CD4-positive, alpha-beta T cell treated with Interleukin-15 for 4 hours (primary cell): Measurements from ENCODE around the gene RECQL5.
A peak's percentile ranks its signal among the peaks of the same experiment; 100 is the strongest.

ENCODE experiments used
- DNase-seq: peaks from one replicate; pipeline ENCODE4 v3.0.0-alpha.2; 2020; ENCODE audit warnings: low spot score

The RECQL5 gene

DNA sequence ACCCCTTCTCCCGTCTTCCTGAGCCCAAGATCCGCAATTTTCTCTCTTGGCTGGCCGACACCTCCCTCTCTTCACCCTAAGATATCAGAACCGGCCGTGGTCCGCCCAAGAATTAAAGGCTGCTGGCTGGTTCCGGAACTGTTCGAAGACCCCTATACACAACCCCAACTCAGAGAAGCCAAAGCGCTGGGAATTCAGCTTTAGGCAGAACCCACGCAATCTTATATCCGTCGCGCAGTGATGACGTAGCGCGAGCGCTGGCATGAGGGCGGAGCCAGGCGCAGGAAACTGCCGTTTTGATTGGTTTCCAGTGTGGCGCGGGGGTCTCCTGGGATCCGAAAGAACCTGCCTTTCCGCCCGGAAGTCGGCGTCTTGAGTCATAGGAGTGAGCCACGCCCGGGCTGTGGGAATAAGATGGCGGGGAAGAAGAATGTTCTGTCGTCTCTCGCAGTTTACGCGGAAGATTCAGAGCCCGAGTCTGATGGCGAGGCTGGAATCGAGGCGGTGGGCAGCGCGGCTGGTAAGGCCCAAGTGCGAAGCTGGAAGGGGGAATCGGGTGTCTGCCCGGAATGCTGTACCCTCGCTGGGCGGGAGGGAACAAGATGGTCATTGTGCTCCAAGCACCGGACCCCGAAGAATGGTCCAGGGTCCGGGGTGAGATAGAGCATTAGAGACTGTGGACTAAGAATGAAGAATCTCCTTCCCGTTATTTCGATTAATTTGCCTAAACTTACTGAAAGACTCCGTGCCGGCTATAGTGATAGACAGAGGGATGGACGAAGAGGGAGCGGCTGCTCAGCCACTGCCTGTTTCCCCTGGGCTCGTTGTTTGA, at the start of gene RECQL5, which contains the start of gene SAP30BP:
RECQL5 (minus strand) TSS at position 196 of the 832 bp plus-strand sequence. CDS start 597 bp downstream, outside the sequence.
SAP30BP (plus strand) TSS at position 380 of the 832 bp plus-strand sequence; CDS start at position 415, 35 bp downstream.
- peak; percentile 97 for DNase-seq

DNA sequence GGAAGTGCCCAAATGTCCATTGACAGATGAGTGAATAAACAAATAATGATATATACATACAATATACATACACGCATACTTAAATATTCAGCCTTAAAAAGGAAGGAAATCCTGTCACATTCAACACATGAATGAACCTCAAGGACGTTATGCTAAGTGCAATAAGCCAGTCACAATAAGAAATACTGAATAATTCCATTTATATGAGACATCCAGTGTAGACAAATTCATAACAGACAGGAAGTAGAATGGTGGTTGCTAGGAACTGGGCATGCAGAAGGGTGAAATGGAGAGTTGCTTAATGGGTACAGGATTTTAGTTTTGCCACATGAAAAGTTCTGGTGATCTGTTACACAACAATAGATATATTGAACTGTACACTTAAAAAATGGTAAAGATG, 45.5 kb upstream of the RECQL5 start:
- no peak for DNase-seq

DNA sequence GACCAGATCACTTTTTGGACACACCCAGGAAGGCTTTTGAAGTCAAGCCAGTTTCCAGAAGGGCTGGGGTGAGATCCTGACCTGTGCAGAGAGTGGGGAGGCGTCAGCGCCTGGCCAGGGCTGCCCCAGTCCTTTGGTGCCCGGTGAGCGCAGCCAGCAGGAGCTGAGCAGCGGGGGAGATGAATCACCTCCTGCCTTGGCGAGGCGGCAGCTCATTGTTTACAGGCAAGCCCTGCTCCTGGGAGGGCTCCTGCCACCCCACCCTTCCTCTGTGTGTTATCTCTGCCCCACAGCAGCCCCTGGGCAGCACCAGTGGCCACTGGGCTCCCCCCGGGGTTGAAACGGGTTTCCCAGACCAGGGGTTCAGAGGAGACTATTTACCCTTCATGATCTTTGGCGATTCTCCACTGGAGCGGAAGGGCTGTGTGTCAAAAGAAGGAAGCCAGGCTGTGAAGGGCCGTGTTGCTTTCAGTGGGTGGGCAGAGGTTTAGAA, 40.2 kb upstream of the RECQL5 start:
- DNase-seq: no peak

DNA sequence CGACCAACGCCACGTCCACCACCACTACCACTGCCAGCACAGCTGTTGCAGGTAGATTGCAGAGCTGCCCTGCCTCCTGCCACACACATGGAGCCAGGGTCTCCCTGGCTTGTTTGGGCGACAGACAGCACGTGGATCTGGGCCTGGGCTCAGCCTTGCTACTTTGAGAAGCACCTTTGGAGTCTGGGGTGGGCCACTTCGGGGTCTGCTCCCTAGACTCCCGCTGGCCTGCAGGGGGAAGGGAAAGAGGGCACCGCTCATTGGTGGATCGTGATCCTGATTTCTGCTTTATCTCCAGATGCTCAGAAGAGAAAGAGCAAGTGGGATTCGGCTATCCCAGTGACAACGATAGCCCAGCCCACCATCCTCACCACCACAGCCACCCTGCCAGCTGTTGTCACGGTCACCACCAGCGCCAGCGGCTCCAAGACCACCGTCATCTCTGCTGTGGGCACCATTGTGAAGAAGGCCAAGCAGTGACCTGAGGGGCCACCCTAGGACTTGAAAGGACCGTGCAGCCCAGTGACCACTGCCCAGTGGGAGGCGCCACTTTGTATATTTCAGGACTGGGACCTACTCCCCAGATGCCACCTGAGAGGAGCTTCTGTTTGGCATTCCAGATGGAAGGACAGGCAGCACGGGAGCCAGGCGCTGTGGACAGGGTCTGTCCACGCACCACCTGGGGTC, 39.2 kb upstream of the RECQL5 start:
- DNase-seq: no peak

DNA sequence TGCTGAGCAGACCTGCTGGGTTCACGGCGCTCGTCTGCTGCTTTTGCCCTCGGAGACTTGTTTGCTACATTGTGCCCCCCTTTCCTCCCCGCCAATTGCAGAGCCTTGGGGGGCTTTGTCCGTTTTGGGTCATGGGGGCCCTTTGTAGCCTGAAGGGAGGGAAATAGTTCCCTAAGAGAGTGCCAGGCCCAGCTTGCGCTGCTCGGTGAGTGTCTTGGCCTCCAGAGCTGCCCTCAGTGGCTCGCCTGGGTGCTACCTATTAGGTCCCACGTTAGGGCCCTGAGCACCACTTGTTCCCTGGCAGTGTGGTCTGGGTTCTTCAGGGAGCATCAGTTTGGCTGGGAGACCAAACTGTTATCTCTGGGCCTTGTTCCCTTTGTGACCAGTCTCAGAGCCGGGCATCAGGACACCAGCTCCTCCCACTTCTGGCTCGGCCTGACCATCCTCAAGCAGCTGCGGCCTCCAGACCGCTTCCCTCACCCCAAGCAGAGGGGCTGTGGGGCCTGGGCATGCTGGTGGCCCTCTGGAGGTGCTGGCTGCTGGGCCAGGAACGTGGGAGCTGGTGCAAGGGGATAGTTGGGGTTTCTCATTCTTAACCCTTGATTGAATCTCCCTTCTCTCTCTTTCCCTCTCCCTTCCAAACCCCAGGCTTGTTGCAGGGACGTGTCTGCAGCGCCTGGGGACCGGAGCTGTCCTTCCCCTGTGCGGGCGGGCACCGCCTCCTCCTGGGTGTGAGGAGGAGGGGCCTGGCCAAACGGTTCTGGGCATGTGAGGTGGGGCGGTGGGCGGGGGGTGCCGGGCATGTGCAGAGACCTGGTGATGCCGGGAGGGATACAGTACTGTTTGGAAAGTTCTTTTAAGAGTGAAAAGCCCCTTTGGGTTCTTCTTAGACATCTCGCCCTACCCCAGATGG, 38.3 kb upstream of the RECQL5 start:
- no peak for DNase-seq

DNA sequence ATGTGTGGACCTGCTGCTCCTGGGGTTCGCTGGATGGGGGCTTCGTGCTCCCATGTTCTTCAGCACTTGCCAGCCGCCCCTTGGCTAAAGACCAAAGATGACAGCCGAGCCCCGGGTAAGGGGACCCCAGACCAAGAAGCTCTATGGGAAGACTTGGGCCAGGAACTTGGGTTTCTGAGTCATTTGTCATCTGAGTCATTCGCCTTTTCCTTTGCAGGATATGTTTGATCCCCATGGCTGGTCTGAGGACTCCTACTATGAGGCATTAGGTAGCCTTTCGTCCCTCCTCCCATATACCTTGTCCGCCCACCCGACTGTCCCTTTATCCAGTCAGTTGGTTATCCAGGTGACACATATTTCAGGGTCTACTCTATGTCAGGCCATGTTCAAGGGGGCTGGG, 36.6 kb upstream of the RECQL5 start:
- DNase-seq: no peak

DNA sequence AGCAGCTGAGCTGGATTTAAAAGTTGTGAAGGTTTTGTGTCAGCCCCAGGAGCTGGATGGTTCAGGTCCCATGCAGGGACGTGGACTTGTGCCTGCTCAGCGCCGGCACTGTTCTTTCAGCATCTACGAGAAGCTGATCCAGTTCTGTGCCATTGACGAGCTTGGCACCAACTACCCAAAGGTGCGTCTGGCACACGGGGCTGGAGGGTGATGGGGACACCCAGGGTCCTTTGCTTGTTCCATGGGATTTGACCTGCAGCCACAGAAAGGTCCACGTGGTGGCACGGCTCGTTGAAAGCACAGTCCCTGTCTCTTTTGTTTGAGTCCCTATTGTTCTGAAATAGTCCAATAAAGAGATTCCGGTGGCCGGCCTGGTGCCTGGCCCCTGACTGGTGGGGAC, 36.2 kb upstream of the RECQL5 start:
- DNase-seq: no peak

DNA sequence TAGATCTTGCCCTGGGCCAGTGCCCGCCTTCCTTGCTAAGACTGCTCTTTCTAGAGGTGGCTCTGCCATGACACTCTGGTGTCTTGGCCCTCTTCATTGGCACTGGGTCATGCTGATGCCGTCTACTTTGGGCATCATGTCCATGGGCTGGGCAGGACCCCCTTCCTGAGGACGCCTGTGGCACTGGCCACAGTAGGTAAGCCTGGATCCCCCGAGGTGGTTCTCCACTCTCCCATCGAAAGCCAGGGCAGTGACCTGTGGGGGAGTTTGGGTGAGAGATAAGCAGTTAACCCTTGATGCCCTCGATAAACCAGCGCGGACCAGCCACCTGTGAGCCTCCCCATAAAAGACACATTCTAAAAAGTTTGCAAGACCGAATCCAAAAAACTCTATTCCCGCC, 34.3 kb upstream of the RECQL5 start:
- no peak for DNase-seq

DNA sequence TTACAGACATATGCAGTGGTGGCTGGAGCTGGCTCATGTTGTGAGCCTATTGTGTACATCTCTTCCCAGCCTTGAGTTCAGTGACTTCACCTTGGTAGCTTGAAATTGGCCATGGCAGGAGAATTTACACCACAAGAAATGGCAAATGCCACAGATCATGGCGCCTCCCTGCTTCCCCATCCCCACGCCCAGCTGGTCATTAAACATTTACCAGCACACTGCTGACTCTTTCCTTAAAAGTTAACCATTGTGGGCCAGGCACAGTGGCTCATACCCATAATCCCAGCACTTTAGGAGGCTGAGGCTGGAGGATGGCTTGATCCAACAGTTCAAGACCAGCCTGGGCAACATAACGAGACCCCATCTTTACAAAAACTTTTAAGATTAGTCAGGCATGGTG, 31.7 kb upstream of the RECQL5 start:
- no peak for DNase-seq

DNA sequence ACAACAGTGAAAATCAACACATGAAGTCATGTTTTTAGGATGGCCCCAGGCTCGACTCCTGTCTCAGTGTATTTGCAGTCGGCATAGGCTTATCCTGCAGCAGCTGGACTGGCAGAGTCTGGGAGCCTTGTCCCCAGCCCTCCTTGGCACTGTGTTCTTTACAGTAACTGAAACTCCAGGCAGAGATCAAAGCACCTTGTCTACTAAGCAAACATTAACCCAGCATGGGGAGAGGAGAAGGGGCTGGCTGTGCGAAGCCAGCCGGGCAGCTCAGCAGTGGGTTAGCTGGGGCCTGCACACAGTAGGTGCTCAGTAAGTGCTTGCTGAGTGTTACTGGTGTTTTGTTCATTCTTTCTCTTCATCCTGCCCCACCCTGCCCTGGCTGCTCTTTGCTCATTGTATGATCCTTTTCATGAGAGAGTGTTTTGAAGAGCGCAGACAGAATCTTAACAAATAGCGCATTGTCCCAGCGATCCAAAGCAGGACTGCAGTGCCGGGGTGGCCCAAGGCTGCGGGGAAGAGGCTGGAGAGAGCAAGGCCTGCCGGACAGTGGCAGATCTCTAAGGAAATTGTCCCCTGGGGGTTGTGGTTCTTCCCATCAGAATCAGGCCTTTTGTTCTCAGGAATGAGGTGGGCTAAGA, 30.8 kb upstream of the RECQL5 start:
- DNase-seq: no peak

DNA sequence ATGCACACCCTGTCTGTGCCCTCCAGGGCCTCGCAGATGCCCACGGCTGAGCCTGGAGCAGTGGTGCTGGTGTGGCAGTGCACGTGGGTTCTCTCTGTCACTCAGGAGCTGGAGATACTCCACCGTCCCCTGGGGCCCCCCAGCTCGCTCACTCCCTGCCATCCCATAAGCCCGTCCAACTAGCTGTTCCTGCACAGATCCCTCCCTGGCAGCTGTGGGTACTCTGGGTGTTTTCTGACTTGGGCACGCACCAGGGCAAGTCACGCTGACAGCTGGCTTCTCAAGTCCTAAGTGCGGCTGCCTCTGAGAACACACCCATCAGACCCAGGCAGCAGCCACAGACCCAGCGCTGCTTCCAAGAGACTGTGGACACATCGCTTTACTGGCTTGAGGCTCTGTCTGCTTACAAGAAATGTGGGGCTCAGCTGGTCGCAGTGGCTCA, 28.9 kb upstream of the RECQL5 start:
- no peak for DNase-seq

DNA sequence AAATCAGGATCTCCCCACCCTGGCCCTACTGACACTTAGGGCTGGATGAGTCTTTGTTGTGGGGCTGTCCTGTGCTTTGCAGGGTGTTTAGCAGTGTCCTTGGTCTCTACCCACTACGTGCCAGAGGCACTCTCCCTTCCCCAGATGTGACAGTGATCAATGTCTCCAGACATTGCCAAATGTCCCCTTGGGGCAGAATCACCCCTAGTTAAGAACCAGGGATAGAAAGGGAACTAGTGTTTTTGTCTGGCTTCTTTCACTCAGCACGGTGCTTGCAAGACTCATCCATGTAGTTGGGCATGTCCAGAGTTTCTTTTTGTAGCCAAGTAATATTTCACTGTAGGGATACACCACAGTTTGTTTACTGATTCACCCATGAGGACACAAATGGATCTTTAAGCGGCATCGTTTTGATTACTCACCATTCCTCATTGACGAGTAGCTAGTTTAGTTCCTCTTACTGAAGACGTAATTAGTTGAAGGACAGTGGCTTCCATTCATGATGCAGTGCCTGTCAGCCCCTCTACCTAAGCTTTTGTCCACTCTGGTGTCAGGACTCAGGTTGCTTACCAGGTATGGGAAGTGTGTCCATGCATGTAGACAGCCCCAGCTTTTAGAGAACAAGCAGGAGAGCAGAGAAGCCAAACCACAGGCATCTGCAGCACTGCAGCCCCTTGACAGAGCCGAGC, 28.3 kb upstream of the RECQL5 start:
- DNase-seq: no peak

DNA sequence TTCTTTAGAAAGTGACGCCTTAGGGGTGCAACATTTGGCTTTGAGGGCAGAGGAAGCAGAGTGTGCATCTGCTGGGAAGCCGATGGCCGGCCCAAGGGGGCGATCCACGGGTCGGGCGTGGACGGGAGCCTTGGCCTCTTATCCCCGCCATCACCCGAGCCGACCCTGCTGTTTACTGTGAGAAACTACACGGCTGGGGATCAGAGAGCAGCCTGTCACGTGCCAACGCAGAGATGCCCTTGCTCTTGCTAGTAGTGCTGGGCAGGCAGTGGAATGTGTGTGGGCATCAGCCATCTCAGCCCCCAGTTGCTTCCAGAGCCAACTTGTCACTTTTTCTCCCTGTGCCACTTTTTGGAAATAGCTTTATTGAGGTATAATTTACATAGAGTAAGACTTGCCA, 27.6 kb upstream of the RECQL5 start:
- no peak for DNase-seq

DNA sequence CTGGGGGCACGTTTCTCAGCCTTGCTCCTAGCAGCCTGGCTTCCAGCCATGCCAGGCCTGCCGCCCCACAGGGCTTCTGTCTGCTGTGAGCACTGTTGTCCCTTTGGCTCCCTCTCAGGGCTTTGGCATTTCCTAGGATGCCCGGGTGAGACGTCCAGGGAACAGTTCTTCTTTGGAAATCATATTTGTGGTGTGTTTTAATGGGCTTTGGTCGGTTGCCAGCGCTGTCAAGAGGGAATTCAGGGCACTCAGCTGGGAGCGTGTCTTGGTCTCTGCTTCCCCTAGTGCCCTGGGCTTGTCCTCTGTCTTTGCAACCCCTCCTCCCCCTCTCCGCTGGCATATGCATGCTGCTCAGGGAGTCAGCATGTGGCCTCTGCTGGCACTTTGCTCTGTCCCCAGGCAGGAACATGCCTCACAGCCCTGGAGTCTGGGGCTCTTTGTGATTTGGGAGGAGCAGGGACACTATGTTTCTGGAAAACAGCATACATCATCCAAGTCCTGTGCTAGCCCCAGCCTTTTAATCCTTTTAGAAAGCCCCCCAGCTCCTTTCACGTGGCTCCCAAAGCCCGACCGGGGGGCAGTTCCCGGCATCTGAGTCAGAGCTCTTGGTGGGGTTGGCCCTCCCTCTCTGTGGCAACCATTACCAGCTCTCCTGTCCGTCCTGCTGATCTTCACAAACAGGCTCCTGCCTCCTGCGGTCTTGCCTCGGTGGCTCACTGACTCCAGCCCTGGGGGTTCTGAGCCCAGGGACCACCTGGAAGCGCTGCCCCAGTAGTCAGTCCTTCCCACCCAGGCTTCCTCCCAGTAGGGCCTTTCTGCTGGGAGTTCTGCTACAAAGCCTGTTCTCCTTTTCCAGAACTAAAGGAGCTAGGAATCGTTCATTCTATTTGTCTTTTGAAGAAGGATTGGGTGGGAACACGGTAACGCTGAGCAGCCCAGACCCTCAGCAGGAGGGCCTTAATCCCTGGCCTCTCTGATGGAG, 26.8 kb upstream of the RECQL5 start:
- DNase-seq: no peak

DNA sequence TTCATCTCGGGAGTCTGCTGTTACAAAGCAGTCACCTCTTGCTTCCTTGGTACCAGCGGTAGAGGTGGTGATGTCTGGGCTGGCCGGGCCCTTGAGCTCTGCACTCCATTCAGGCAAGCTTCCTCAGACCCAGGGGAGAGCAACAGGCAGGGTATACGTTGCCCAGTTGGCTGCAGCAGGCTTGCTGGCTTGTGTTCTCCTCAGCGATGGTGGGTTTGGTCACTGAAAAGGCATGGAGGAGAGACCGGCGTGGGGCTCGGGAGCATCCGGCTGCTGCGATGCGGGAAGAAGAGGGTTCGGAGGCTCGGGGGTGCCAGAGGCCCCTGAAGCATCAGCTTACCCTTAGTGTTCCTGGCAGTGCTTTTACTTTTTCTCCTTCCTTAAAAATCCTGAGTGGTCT, 26.0 kb upstream of the RECQL5 start:
- DNase-seq: no peak

DNA sequence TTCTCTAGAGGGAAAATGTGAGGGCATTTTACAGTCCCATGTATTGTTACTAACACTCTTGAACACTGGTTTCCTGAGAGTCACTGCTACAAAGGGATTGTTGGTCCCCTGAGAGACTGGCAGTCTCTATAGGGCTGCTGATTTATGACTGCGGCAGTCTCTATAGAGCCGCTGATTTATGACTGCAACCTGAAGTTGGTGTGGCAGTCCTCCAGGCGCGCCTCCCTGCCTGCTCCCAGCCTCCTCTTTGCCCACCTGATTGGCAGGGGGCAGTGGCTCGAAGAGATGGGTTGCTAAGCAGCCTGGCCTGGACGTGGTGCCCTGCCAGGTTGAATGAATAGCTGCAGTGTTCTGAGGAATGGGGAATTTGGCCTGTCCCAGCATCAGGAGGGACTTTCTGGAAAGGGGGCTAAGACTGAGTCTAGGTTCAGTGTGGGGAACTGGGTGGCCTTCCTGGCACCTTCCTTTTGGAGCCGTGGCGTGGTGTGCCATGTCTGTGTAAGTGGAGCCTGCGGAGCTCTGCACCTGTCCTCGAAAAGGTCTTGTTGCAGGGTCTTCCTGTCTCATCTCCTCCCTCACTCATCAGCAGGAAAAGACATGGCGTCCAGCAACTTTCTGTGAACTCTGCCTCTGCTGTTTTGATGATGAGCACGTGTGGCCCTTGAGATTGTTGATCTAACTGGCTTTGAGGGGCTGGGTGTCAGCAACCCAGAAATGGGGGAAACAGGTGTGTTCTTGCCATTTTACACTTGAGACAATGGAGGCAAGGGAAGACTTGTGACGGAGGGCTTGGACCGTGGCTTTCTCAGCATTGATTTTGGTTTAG, 25.1 kb upstream of the RECQL5 start:
- no peak for DNase-seq

DNA sequence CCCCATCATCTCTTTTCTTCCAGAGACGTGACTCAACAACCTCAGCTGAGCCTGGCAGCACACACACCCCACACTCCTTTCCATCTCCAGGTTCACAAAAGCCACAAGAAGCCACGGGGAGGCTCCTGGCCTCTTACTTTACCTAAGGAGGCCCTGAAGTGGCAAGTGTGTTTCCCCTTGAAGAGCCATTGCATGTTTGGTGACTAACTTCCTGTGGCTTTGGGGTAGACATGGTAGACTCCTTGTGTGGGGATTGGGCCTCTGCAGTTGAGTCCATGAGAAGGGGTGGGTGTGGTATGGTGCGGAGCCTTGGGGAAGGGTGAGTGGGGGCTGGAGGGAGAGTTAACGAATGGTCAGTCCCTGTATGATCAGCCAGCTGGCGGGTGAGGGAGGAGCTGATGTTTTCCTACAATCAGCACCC, 24.4 kb upstream of the RECQL5 start:
- no peak for DNase-seq

DNA sequence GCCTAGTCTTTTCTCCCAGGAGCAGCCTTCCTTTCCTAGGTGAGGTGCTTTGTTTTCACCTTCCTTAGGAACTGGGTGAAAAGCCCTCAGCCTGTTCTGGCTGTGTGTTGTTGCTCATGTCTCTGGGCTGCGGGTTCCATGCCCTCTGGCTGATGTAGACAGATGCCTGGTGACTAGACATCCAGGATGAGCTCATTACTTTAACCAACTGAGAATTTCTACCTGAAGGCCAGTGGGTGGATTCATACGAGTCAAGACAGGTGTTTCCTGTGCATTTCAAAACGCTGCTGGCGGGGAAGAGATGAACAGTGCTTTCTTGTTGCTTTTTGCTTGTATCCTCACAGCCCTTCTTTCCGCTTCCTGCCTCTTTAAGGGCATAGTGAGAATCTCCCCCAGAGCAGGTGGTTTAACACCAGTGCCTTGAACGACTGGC, 22.5 kb upstream of the RECQL5 start:
- DNase-seq: peak; percentile 43
